GM18505 (cell line): ENCODE results near the gene ADAMTS16.

Experiments
- ATAC-seq: cut with Tn5 transposase; IDR thresholded peaks from one replicate; pipeline ENCODE4 v1.9.1; 2021; ENCODE audit not compliant: unreplicated experiment
- POLR2A ChIP-seq: IDR thresholded peaks from 4 replicates; pipeline ENCODE4 v1.6.1; 2011; ENCODE audit warnings: borderline replicate concordance; ENCODE audit not compliant: insufficient read depth, insufficient read length; ENCODE audit errors: extremely low read depth

The ADAMTS16 gene

GRCh38 chr5:5316334-5316733 lies 176.2 kb downstream of the ADAMTS16 start:
- ATAC-seq: no peak

GRCh38 chr5:5317976-5318375 lies 177.8 kb downstream of the ADAMTS16 start:
- TF ChIP-seq POLR2A: no peak
- no peak for ATAC-seq

More at GRCh38 chr5:5316334-5316733, 176.2 kb downstream of the ADAMTS16 start:
- no peak for TF ChIP-seq POLR2A

- no peak for TF ChIP-seq POLR2A
Observed at GRCh38 chr5:5318426-5319190, 178.5 kb downstream of the ADAMTS16 start.

GRCh38 chr5:5320062-5320805 lies 180.1 kb downstream of the ADAMTS16 start:
- TF ChIP-seq POLR2A: no peak
- ATAC-seq: no peak

More at GRCh38 chr5:5318426-5319190, 178.5 kb downstream of the ADAMTS16 start:
- no peak for ATAC-seq

GRCh38 chr5:5321137-5321536 lies 181.0 kb downstream of the ADAMTS16 start:
- ATAC-seq: no peak
- TF ChIP-seq POLR2A: no peak

- TF ChIP-seq POLR2A: no peak
- no peak for ATAC-seq
Observed at GRCh38 chr5:5323551-5323950, 183.4 kb downstream of the ADAMTS16 start.

- ATAC-seq: no peak
- no peak for TF ChIP-seq POLR2A
Observed at GRCh38 chr5:5326115-5326758, 186.1 kb downstream of the ADAMTS16 start.

- no peak for TF ChIP-seq POLR2A
Observed at GRCh38 chr5:5327126-5327525, 187.0 kb downstream of the ADAMTS16 start.

GRCh38 chr5:5330728-5331452 lies 190.8 kb downstream of the ADAMTS16 start:
- ATAC-seq: no peak
- no peak for TF ChIP-seq POLR2A

More at GRCh38 chr5:5327126-5327525, 187.0 kb downstream of the ADAMTS16 start:
- ATAC-seq: no peak

DNA sequence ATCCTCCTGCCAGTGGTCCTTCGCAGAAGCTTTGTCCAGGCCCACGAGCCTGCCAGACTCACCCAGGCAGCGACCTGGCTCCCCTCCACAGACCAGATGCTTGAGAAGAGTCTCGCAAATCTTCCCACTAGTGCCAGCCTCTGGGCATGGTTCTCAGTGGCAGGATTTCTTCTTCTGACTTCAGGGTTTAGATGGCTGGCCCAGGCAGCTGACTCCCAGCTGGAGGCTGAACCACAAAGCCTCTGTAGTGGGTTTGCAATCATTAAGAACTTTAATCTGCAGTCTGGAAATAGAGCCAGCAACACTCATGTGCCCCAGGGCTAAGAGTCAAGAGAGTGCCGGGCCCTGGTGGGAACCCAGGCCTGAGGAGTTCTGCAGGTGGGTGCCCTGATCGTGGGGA lies 191.7 kb downstream of the ADAMTS16 start:
- no peak for TF ChIP-seq POLR2A
- ATAC-seq: no peak

GRCh38 chr5:5332287-5332686 lies 192.2 kb downstream of the ADAMTS16 start:
- no peak for TF ChIP-seq POLR2A
- no peak for ATAC-seq

GRCh38 chr5:5335107-5335506 lies 195.0 kb downstream of the ADAMTS16 start:
- ATAC-seq: no peak

More at GRCh38 chr5:5335107-5335506, 195.0 kb downstream of the ADAMTS16 start:
- TF ChIP-seq POLR2A: no peak
